DMS79 treated with DMSO at 0.1 percent for 48 hours (cell line): ENCODE data around the gene FYN.

Experiments used
- DNase-seq: peaks from one replicate; lab custom pipeline; 2025; lab: John Stamatoyannopoulos, UW

The FYN gene

DNA sequence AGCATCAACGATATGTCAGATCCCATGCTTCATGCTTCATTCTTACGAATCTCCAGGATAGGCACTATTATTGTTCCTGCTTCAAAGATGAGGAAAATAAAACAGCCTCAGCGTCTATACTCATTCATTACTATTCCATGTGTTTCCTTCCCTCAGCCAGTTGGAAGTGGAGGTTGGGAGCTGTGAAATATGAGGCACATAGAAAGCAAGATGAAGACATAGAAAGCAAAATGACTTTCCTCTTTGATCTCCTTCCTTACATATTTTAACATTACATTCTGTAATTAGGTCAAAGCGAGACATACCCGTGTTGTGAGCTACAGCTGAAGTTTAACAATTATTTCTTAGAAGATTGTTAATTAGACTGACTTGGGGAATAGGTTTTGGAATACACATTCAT, 125.4 kb downstream of the FYN start:
- DNase-seq: no peak

- DNase-seq: no peak
Observed at GRCh38 chr6:111747396-111747795, 125.9 kb downstream of the FYN start.

DNA sequence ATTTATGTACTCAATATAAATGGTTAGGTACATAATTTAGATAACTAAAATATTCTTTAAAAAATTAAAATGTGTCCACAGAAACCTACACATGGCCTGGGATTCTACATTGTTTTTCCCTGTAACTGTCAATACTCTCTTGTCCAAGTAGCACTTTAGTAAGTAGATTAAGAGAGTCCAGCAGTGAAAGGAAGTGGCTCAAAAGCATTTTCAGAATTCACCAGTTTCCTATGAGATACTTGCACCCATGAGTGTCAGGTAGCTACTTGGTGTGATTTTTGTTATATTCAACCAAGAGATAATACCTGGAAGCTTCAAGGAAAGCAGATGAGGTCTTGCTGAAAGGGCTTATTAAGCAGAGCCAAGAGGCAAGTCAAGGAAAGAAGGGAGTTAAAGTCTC, 126.3 kb downstream of the FYN start:
- DNase-seq: no peak

DNA sequence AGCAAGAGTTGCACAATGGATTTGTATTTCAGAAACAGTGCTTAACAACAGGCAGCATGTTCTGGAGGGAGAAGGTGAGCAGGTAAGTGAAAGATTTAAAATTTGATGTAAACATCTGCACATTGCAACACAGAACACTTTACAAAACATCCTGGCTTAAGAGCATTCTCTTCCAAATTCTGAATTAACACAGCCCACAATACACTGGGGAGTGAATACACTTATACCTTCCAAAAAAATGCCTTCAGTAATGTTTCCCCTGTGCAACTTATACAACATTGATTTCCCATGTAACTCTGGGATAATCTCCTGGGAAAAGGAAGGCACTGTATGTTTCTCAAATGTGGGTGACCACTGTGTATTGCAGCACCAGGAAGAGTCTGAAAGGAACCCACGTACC, 127.6 kb downstream of the FYN start:
- no peak for DNase-seq

GRCh38 chr6:111745186-111745585, 128.1 kb downstream of the FYN start:
- DNase-seq: no peak

DNA sequence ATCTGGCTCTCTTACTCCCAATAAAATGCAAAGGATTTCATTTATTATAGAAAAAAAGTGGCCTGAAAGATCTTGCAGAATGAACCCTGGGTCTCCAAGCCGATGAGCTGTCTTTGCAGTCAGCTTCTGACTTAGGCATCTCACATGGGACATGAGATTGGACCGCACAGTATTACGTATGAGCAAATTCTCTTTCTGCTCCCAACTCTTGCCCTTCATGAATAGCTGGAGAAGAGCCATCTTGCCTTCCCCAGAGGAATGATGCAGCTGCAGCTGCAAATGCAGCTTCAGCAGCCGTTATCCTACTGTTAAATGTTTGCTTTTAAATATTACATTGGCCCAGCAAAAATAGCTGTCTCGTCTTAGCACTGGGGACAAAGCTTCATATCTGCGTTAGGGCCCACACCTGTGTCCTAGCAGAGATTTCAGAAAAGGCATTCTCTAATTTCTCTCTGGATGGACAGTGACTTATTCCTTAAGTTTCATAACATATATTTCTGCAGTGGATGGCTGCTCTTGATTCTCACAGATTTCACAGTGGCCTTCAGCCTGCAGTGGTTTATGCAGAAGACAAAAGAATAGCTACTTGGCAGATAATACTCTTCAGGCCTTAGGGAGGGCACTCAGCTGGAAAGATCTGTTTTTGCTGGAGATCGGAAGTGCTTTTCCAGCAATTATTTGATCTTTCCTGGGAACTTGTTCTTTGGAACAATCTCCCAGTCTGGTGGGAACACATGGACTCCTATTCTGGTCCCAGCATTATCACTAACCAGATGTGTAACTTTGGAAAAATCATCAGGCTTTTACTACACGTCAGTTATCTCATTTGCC, 129.2 kb downstream of the FYN start:
- DNase-seq: no peak

GRCh38 chr6:111743360-111743759, 129.9 kb downstream of the FYN start:
- DNase-seq: no peak

DNA sequence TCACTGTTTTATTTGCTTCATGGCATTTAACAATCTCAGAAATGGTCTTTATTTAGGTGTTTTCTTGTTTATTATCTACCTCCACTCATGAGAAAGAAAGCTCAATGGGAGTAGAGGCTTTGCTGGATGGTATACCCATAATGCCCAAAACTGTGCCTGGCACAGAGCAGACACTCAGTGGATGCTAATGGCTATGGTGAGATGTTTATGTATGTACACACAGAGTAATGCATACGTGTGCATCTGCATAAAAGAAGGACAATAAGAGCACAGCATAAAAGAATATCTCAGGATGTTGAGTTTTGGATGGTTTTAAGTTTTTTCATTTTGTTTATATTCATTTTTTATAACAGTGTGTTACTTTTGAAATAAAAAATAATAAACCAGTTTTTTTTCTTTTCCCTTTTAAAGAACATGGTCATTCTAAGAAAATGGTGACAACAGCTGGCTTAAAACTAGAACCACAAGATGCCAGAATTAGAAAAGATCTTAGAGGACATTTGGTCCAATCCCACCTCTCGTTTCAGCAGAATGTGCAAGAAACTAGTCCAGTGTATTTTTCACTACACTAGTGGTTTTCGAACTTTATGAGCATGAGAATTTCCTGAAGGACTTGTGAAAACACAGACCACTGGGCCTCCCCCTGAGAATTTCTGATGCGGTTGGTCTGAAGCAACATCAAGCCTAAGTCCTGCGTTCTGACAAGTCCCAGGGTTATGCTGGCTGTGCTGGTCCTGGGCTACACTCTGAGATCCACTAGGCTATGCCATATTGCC, 131.9 kb downstream of the FYN start:
- DNase-seq: no peak

DNA sequence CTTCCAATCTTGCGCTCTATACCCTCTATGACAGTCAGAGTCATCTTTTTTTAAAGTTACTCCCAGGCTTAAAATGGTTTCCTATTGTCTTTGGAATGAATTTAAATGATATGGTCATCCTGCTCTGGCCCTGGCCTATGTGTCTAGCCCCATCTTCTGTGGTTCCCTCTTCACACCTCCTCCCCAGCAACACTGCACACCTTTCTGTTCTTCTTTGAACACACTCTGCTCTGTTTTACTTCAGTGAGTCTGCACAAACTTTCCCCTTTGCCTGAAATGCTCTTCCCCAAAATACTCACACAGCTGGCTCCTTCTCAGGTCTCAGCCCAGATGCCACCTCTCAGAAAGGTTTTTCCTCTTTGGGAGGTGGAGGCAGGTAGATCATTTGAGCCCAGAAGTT, 132.7 kb downstream of the FYN start:
- no peak for DNase-seq

GRCh38 chr6:111739257-111739696, 134.0 kb downstream of the FYN start:
- peak; percentile 7 for DNase-seq

- DNase-seq: no peak
Observed at GRCh38 chr6:111738631-111739030, 134.6 kb downstream of the FYN start.

DNA sequence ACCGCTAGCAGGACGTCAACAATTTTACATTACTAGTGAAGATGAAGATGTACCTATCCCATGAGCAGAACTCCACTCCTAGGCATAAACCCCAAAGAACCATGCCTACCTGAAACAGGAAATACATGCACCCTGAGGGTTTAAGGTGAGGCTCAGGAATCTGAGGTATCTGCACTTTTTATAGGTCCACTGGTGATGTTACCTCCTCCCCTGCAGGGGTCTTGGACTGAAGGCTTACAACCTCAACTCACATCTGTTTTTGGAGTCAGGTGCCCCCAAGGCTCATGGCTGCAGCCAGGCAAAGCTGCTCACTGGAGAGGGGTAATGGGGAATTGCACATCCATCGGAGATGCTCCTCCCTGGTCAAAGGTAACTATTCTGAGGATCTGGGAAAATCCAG, 135.1 kb downstream of the FYN start:
- DNase-seq: no peak

GRCh38 chr6:111737065-111737521, 136.2 kb downstream of the FYN start:
- DNase-seq: no peak

- DNase-seq: no peak
Observed at GRCh38 chr6:111736005-111736608, 137.1 kb downstream of the FYN start.

DNA sequence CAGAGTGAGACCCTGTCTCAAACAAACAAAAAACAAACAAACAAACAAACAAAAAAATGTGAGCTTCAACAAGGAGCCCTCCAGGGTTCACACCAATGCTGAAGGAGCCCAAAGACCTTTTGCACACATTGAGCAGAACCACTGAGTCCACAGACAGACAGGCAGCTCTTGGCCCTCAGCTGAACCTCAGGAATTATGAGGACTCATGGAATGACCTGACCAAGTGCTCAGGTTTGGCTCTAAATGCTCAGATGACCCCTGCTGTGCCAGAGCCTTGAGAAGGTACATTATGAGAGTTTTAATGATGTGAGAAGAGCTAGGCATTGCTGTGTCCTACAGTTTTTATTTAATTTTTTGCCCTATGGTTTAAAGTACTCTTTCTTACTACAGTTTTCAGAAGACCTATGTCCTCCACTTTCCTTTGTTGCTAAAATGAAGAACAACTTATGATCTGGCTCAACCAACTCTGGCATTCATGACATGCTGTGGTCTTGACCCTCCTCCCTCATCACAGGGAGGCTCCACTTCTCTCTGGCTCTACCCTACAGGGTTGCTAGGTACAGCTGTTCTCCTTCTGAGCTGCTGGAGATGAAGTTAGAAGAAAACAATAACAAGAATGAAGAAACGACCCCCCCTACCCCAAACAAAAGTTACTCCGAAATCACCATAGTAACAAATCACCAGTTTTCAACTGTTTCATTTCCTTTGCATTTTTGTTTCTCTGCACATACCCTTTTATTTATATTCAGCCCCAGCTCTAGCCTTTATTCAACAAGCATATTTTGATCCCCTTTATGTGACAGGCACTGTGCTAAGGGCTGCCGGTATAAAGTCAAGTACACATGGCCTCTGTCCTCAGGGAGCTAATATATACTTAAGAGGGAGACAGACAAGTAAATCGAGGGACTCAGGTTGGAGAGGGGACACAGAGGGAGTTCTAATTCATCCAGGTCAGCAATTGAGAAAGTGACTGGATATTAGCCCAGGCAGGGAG, 138.9 kb downstream of the FYN start:
- no peak for DNase-seq

DNA sequence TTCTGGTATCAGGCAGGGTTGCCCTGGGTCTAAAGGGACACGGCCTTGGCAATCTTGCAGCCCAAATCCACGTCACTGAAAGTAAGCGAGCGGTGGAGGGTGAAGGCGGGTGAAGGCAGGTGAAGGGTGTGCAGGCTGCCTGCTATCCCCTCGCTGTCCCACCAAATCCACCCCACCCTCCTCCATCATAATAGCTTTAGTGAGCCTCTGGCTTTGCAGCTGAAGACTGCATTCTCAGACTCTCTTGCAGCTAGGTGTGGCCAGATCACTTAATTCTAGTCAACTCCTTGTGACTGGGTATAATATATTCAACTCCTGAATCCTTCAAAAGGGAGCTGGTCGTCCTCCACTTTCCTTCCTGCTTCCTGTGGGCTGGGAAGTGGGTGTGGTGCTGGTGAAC, 140.9 kb downstream of the FYN start:
- DNase-seq: no peak

DNA sequence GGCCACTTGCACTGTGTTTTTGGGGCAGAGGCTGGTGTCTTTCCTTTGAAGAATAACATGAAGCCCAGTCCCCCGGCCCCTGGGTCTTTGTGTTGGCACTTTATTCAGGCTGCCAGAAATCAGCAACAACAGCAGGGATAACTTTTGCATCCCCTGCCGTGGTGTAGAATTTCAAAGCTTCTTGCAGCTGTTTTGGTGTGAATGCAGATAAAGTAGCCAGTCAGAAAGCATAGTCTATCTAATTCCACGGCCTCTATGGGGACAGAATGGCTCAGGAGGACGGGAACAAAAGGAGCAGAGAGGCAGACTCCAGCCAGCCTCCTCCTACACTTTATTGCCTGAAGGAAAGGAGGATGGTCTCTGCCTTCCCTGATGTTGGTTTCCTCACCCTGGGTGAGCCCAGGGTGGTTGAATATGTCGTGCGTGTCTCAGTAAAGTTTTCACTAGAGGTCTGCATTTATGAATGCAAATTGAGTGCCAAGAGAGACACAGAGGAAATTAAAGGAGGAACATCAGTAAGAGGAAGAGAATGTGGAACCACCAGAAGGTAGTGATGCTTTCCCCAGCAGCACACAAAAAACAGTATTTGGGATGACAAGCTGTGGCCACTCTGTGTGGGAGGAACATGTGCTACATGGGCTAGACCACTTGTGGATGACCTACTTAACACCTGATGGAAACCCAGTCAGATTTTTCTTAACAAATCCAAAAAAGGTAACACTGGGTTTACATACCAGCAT, 141.6 kb downstream of the FYN start:
- DNase-seq: no peak

DNA sequence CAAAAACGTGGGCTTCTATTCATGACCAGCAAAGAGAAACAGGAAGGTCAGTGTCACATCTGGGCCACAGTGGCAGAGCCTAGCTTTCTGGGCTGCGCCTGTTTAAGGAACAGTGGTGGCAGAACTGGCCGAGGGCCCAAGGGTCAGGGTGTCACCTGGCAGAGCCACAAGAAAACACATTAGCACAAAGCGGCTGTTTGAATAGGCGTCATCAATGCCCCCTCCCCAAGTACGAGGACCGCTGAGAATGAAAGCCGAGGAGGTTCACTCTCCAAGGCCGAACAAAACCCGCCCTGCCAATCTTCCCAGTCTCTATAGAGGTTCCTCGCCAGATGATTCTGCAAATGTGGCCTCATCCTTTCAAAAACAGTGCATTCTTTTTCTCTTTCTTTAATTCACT, 142.4 kb downstream of the FYN start:
- DNase-seq: no peak

- DNase-seq: no peak
Observed at GRCh38 chr6:111727802-111728201, 145.4 kb downstream of the FYN start.

DNA sequence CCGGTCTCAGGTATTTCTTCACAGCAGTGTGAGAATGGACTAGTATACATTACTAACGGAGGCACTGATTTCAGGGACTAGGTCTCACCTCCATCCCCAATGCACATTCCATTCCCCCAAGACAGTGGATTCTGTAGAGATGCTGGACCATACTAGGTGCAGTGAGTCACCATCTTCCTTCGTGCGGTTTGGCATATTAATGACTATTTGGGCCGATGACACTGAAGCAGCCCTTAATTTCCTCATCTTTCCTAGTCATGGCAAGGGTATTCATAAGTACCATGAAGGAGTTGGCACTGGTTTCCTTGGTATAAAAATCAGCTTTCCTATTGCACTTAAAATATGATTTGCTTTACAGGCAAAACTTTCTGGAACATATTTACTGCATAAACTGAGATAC, 146.2 kb downstream of the FYN start:
- no peak for DNase-seq
